AG04450 (cell line): ENCODE data around the gene RBFOX2. TPM values are rescaled to one million over a fixed set of nuclear protein-coding genes. Genes with fewer than 3 reads are reported as not detected.

ENCODE experiments used
- CTCF ChIA-PET: fragments of 300-600, 350-600 bp; formaldehyde crosslinking; extraction: SDS; loops from one replicate; lab custom pipeline; 2022; ENCODE audit warnings: antibody characterized with exemption, inconsistent platforms; lab: Charles Lee
- POLR2A ChIA-PET: fragments of 350-600 bp; formaldehyde crosslinking; extraction: SDS; loops from one replicate; lab custom pipeline; 2021; ENCODE audit warnings: antibody characterized with exemption, inconsistent platforms; lab: Yijun Ruan, JAX
- DNase-seq: peaks from one replicate; pipeline ENCODE4 v3.0.0-alpha.2; 2011; ENCODE audit warnings: low read depth, low spot score
- H3K27ac ChIP-seq: one replicate; pipeline ENCODE4 v1.5.1; 2012; ENCODE audit warnings: low read depth, low read length, control low read depth
- H3K27me3 ChIP-seq: one replicate; pipeline ENCODE4 v1.6.0; 2012; ENCODE audit warnings: low read length; ENCODE audit not compliant: control insufficient read depth, insufficient read depth
- H3K4me3 ChIP-seq: 2 replicates; pipeline ENCODE4 v1.5.1; 2011; ENCODE audit warnings: mild to moderate bottlenecking, low read depth, low read length, control low read depth
- H3K9me3 ChIP-seq: 2 replicates; pipeline ENCODE4 v1.5.1; 2012; ENCODE audit warnings: low read length; ENCODE audit not compliant: control insufficient read depth, insufficient read depth
- CTCF ChIP-seq: IDR thresholded peaks from 2 replicates; pipeline ENCODE4 v1.5.1; 2011; ENCODE audit warnings: low read depth, low read length, control low read depth, inconsistent platforms
- polyA plus RNA-seq: library from polyadenylated mRNA; depleted of rRNA; stranded (reverse); fragments of >200 nt; gene quantifications from 2 replicates; pipeline ENCODE4 v1.2.3, GENCODE V29; 2011

Gene RBFOX2
- polyA plus RNA-seq, 1 experiment, result 288 TPM

GRCh38 chr22:35734517-35734827 lies 294.2 kb downstream of the RBFOX2 start:
- ChIA-PET POLR2A (no interaction called here), CTCF (no interaction called here)
- TF ChIP-seq CTCF, result no peak
- Histone ChIP-seq H3K4me3 (no peak overlapping the region), H3K27me3 (no peaks in the 10 kb centered on the region), H3K27ac (no peak overlapping the region), H3K9me3 (no peaks in the 10 kb centered on the region)
- DNase-seq, result no peak

GRCh38 chr22:35733791-35734516 lies 294.7 kb downstream of the RBFOX2 start:
- CTCF ChIA-PET, result no interaction called here

GRCh38 chr22:35733036-35733435 lies 295.6 kb downstream of the RBFOX2 start:
- Histone ChIP-seq H3K4me3 (no peak overlapping the region), H3K27me3 (no peaks in the 10 kb centered on the region), H3K9me3 (no peaks in the 10 kb centered on the region), H3K27ac (no peak overlapping the region)
- ChIA-PET POLR2A (no interaction called here), CTCF (no interaction called here)
- no peak for DNase-seq
- TF ChIP-seq CTCF, result no peak

More at GRCh38 chr22:35733791-35734516, 294.7 kb downstream of the RBFOX2 start:
- no peaks in the 10 kb centered on the region for H3K27me3 ChIP-seq
- H3K4me3 ChIP-seq, result no peak overlapping the region
- TF ChIP-seq CTCF, result no peak
- no peaks in the 10 kb centered on the region for H3K9me3 ChIP-seq
- DNase-seq, result no peak
- no peak overlapping the region for H3K27ac ChIP-seq
- POLR2A ChIA-PET, result no interaction called here

DNA sequence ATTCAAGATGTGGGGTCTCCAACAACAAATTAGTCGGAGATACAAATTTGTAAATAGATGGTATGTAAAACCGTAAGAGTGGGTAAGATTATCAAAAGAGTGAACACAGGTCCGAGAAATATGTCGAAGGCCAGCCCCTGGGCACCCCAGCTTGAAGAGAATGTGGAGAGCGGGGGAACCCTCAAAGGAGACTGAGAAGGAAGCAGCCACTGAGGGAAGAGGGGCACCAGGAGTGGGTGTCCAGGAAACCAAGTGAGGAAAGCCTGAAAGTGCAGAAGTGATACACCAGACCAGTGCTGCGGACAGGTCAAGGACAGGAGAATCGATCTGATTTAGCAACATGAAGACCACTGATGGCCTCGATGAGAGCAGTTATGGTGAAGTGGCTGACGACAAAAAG lies 296.5 kb downstream of the RBFOX2 start:
- ChIA-PET POLR2A (no interaction called here), CTCF (no interaction called here)
- no peak for TF ChIP-seq CTCF
- Histone ChIP-seq H3K27me3 (no peaks in the 10 kb centered on the region), H3K27ac (no peak overlapping the region), H3K4me3 (no peak overlapping the region), H3K9me3 (no peaks in the 10 kb centered on the region)
- DNase-seq, result no peak

- H3K27me3 ChIP-seq, result no peaks in the 10 kb centered on the region
- peaks cover 3% of the 10 kb centered on the region; the same call in 1 of the 2 replicates for H3K9me3 ChIP-seq
- no peak overlapping the region for H3K4me3 ChIP-seq
- DNase-seq, result no peak
- ChIA-PET CTCF (no interaction called here), POLR2A (no interaction called here)
- H3K27ac ChIP-seq, result no peak overlapping the region
- TF ChIP-seq CTCF, result no peak
These were observed 297.3 kb downstream of the RBFOX2 start for GRCh38 chr22:35731321-35731720.
